ENCODE results near the gene YIPF3.
A peak's percentile ranks its signal among the peaks of the same experiment; 100 is the strongest.
"Not testable (repeated sequence)": the region's sequence is repeated elsewhere in the genome, so short reads cannot be mapped to it uniquely, and the experiment has no call there.

YIPF3 gene

GRCh38 chr6:43491750-43492661, 24.7 kb downstream of the YIPF3 start:
- no peak for DNase-seq (ENCODE audit: low read depth)

- no peak for DNase-seq (ENCODE audit: low read depth)
Observed at GRCh38 chr6:43490523-43490939, 26.2 kb downstream of the YIPF3 start.

GRCh38 chr6:43489277-43490072, 27.3 kb downstream of the YIPF3 start:
- DNase-seq (ENCODE audit: low read depth): no peak

GRCh38 chr6:43488667-43489276, 28.0 kb downstream of the YIPF3 start:
- no peak for DNase-seq (ENCODE audit: low read depth)

GRCh38 chr6:43481591-43482236, 35.0 kb downstream of the YIPF3 start:
- DNase-seq (ENCODE audit: low read depth): no peak

GRCh38 chr6:43481075-43481474, 35.7 kb downstream of the YIPF3 start:
- DNase-seq (ENCODE audit: low read depth): no peak

- no peak for DNase-seq (ENCODE audit: low read depth)
Observed at GRCh38 chr6:43478008-43478372, 38.7 kb downstream of the YIPF3 start.

- DNase-seq (ENCODE audit: low read depth): peak; percentile 93
Observed at GRCh38 chr6:43477235-43478007, 39.3 kb downstream of the YIPF3 start, which contains the start of gene TJAP1. TSS of gene TJAP1 (plus strand) at chr6:43477570. CDS start at chr6:43499002, 21,432 bp downstream.

- DNase-seq (ENCODE audit: low read depth): no peak
Observed at GRCh38 chr6:43476746-43477145, 40.0 kb downstream of the YIPF3 start.

GRCh38 chr6:43475516-43475915, 41.2 kb downstream of the YIPF3 start:
- no peak for DNase-seq (ENCODE audit: low read depth)

GRCh38 chr6:43472515-43472914, 44.2 kb downstream of the YIPF3 start:
- no peak for DNase-seq (ENCODE audit: low read depth)

GRCh38 chr6:43471399-43471798, 45.3 kb downstream of the YIPF3 start:
- DNase-seq (ENCODE audit: low read depth): no peak

GRCh38 chr6:43469947-43470346, 46.8 kb downstream of the YIPF3 start:
- no peak for DNase-seq (ENCODE audit: low read depth)

- DNase-seq (ENCODE audit: low read depth): no peak
Observed at GRCh38 chr6:43468748-43469681, 47.7 kb downstream of the YIPF3 start.

- no peak for DNase-seq (ENCODE audit: low read depth)
Observed at GRCh38 chr6:43468240-43468639, 48.5 kb downstream of the YIPF3 start.

- no peak for DNase-seq (ENCODE audit: low read depth)
Observed at GRCh38 chr6:43467752-43468151, 49.0 kb downstream of the YIPF3 start.

- not testable (repeated sequence) for DNase-seq (ENCODE audit: low read depth)
Observed at GRCh38 chr6:43467265-43467664, 49.5 kb downstream of the YIPF3 start.

GRCh38 chr6:43465948-43466347, 50.8 kb downstream of the YIPF3 start:
- no peak for DNase-seq (ENCODE audit: low read depth)

GRCh38 chr6:43464337-43464736, 52.4 kb downstream of the YIPF3 start:
- no peak for DNase-seq (ENCODE audit: low read depth)

- DNase-seq (ENCODE audit: low read depth): no peak
Observed at GRCh38 chr6:43461936-43462335, 54.8 kb downstream of the YIPF3 start.

Measured in activated T-helper 1 cell treated with Interleukin-2 at 50 U/mL for 16 hours (primary cell).